GM18870 (cell line): Measurements from ENCODE around the gene FREY1.

Source experiments
- ATAC-seq: cut with Tn5 transposase; IDR thresholded peaks from one replicate; pipeline ENCODE4 v1.9.1; 2021; ENCODE audit warnings: moderate library complexity; ENCODE audit not compliant: unreplicated experiment

FREY1 gene

DNA sequence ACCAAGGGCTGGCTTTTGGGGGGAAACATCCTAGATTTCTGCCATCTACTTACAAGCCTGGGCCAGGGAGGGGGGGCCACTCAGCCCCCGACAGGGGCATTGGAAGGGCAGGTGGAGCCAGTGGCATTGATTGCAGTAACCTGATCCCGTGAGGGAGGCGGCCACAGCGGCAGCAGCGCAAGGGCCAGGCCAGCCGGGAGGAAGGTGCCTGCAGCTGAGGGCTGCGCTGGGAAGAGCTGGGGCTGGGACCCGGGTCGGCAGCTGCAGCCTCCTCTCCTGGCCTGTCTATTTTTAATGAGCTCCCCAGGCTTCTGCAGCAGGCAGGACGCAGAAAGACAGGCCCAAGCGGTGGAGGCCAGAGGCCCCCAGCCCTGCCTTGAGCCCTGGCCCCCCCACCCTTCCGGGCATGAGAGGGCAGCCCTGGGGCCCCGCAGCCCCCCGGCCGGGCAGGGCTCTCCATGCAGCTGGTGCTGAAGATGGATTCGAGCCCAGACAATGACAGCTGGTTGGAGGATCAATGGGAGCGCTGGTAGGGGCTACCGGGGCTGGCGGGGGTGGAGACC, 10.6 kb downstream of the FREY1 start:
- ATAC-seq, result no peak

DNA sequence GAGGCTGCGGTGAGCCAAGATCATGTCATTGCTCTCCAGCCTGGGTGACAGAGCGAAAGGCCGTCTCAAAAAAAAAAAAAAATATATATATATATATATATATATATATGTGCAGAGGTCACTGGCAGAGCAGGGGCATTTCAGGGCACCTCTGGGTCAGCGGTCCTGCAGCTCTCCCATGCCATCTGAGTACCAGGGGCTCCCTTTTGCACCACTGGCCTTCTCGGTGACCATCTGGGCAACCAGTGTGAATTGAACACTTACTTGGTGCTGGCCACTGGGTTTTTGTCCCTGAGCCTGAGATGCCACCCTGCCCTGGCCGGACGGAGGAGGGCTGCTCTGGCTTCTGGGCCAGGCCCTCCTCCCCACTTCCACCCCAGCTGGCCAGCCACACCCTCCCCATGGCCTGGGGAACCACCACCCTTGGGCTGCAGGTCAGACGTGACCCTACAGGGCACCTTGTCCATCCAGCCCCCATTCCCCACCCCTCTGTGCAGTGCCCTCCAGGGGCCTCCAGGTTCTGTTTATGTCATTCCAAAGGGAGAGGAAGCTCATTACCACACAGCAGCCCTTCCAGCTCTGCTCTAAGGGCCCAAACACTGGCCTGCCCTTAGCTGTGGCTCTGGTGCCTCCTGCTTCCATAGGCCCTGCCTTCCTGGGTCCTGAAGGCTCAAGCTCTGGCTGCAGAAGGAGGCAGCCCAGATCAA, 11.4 kb downstream of the FREY1 start:
- no peak for ATAC-seq

DNA sequence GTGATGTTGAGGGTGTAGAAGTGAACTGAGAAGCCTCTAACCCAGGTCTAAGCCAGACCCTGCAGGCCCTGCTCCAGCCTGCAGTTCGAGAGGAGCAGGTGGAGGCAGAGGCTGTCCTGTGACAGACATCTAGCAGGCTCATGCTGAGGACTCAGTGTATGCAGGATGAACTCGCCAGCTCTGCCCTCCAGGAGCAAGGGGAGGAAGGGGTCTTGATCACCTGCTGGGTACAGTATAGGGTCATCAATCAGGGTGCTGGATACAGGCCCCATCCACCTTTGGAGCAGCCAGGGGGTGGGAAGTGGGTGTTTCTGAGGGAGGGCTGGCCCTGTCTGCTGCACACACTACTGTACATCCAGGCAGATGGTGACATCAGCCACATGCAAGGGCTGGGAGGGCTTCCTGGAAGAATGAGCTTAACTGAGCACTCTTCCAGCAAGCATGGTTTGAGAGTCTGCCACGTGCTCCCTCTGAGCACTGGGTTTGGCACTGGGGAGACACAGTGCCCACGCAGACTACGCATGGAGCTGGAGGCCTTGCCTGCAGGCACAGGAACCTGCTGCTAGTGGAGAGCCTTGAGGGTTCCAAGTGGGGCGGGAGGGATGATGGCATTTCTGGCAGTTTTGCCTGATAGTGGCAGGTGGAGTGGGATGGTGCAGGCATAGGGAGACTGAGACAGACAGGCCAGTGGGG, 12.4 kb downstream of the FREY1 start:
- ATAC-seq, result no peak

DNA sequence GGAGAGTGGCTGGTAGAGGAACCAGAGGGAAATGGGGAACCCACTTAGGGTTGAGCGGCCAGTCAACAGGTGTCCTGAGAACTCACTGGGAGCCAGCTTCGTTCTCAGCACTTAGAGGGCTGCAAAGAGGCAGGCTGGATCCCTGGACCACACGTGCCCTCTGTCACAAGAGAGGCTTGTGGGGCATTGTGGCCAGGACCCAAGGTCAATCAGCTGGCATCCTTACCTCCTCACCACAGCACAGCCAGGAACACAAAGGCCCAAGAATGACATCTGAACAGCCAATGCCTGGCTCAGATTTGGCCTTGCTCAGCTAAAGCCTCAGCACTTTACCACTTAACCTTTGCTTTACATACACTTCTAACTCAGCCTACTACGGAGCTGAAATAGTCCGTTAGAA, 14.2 kb downstream of the FREY1 start:
- ATAC-seq, result no peak

DNA sequence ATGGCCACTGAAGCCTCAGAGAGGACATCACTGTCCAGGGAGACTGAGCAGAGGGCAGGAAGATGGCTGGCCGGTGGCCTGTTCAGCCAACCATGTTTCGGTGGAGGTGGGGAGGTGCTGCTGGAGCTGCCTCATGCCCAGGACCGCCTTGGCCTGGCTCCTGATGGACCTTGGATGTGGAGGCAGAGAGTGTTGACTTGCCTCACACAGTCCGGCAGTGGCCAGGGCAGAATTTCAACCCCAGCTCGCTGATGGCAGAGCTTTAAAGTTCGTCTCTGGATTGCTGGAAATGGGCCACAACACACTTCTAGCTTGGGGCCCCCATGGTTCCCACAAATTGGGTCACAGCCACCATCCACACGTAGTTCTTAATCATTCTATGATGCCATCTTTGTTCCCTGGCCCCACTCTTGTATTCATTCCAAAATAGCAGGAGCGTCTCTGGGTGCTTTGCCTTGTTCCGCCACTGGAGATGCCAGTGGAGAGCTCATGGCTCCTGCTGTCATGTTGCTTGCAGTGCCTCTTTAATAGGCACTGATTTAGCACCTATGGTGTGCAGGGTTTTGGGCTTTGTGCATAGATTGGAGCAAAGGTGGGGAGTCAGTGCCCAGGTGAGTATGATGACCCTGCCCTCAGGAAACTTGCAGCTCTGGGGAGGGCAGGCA, 16.1 kb downstream of the FREY1 start:
- no peak for ATAC-seq

DNA sequence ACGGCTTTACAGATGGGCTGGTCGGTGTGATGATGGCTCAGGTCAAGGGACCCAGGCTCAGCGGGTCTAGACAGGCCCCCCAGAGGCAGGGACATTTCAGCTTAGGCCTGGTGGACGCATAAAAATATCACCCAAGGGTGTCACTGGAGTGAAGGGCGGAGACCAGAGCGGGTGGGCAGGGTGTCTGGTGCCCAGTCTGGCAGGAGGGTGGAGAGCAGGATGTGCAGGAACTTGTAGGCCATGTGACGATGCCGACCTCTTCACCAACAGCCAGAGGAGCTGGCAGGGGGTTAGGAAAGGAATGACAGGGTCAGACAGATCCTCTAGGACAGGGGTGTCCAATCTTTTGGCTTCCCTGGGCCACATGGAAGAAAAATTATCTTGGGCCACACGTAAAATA, 17.1 kb downstream of the FREY1 start:
- ATAC-seq, result no peak

DNA sequence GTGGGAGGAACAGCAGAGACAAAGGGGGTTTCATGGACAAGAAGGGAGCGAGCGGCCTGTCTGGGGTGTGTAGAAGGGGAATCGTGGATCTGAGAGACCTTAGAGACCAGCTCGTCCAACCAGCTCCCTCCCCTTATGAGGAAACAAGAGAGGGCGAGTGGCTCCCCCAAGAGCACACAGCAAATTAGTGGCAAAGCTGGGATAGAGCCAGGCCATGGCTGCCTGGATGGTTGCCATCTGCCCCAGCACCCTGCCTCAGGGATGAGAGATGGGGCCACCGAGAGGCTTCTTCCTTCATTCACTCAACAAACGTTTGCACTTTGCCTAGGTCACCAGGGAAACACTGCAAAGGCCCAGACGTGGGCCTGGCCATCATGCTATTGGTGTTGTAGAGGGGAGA, 17.5 kb downstream of the FREY1 start:
- ATAC-seq, result no peak

DNA sequence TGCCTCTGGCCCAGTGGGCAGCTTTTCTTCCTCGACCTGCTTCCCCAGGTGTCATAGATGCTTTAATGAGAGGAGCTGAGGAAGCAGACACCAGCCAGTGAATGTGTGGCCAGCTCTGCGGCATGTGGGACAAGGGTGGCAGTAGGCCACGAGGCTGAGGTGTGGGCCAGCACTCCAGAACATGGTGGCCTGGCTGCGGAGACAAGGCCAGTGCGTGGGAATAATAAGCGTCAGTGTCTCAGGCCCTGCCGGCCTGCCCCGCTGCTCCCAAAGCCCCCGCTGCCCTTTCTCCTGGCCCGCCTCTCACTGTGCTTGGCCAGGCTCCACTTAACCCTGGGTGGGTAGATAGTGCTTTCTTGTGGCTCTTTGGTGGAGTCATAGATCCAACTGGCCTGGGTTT, 19.5 kb downstream of the FREY1 start:
- ATAC-seq, result no peak

- no peak for ATAC-seq
Observed at GRCh38 chr11:45886816-45887520, 20.1 kb downstream of the FREY1 start.

GRCh38 chr11:45885921-45886721, 20.9 kb downstream of the FREY1 start:
- ATAC-seq, result no peak

DNA sequence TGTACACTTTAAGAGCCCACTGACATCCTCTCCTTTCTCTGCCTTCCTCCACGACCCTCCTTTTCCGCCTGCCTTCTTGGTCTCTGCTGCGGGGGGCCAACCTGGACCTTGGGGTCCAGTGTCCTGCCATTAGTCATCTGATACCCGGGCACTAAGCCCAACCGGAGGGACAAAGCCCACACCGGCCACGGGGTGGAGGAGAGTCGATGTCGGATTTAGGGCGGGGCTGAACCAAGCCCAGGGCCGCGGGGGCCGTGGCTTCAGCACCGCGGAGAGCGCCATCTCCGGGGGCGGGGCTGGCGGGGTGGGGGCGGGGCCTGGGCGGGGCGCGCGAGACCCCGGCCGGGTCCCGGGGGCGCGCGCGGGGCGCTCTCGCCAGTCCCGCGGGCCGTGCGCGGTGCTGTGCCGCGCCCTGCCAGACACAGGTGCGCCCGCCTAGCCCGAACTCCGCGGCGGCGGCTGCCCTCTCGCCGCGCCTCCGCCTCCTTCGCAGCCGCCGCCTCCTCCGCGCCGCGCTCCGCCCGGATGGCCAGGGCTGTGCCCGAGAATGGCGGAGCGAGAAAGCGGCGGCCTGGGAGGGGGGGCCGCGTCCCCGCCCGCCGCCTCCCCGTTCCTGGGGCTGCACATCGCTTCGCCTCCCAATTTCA, 21.7 kb downstream of the FREY1 start, which contains the start of gene MAPK8IP1:
Gene MAPK8IP1 (plus strand): TSS at position 378 of the 647 bp plus-strand sequence. CDS start 170 bp downstream, at position 548.
- no peak for ATAC-seq

GRCh38 chr11:45884596-45885185, 22.4 kb downstream of the FREY1 start:
- no peak for ATAC-seq

DNA sequence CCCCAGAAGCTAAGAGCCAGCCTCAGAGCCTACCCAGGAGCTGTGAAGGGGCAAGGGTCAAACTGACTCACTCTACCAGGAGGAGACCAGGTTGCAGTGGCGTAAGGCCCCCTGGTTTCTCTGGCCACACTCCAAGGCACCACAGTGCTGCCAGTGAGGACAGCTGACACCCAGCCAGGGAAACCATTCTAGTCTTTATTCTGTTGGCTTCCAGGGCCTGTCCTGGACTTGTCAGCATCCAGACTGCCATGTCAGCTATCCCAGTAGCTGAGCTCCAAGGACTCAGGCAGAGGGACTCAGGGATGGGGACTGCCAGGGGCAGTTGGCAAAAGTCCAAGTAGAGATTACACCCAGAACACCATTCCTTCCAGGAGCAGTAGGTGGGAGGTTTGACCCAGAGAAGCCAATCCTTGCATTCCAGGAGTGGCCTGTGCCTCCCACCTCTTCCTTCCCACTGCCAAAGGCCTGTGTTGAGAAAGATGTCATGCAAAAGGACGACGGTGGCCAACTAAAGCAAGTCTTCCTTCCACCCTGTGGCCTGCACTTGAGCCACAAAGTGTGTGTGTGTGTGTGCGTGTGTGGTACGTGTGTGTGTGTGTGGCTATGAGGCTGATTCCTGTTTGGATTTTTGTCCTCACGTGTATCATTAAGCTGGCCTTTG, 25.2 kb downstream of the FREY1 start:
- ATAC-seq, result no peak

DNA sequence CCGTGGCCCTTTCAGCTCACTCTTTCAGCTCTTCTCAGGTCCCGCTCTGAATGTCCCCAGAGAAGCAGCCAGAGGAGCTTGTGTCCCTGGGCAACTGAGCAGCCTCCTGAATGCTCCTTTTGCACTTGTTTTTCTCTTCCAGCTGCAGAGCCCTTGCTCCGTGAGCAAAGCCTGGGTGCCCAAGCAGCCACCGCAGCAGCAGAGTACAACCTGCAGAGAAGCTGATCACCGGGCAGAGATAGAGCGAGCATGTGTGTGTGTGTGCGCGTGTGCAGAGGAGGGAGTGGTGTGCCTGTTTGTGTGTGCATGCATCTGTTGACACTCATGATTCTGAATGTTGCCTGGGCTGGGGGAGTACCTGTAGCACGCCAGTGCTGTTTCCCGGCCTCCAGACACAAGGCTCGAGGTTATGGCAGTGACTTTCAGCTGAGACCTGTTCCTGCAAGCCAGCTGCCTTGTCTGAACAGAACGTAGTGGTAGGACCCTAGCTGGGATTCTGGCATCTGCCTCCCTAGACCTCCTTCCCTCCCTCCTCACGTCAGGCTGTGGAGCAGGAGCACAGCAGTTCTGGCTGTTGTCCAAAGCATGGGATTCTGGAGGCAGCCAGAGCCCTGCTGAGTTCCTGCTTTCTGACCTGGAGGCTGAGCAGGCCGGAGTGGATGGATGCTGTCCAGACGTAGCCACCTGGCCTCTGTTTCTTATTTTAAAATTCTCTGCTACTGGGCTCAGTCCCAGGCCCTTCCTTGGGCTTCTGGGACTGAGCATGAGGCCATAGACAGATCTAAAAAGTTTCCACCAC, 26.1 kb downstream of the FREY1 start:
- ATAC-seq, result no peak

DNA sequence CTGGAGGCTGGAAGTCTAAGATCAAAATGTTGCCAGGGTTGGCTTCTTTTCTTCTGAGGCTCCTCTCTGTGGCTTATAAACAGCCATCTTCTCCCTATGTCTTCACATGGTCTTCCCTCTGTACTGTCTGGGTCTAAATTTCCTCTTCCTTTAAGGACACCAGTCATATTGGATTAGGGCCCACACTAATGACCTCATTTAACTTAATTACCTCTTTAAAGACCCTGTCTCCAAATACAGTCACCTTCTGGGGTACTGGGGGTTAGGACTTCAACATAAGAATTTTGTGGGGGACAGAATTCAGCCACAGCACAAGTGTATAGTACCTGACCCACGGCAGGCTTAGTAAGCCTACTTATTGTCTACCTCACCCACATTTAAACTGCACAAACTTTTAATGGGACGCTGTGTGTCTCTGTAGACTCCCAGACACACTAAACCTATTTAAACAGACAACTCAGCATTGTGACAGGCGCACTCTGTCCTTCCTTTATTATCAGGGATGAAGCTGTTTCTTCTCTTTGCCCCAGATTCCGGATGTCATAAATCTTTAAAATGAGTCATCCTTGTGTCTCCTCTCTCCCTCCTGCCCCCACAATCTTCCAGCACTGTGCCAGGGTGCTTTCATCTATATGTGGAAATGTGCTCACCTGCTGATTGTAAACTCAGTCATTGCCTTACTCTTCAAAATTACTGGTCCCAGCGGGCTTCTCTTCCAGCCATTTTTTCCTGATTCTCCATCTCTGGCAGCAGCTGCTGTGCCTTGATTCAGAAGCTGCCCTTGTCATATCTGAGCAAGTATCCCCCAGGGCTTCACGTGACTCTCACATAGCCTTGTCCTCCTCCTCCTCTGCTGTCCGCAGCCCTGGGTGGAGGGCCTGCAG, 27.0 kb downstream of the FREY1 start:
- ATAC-seq, result no peak

DNA sequence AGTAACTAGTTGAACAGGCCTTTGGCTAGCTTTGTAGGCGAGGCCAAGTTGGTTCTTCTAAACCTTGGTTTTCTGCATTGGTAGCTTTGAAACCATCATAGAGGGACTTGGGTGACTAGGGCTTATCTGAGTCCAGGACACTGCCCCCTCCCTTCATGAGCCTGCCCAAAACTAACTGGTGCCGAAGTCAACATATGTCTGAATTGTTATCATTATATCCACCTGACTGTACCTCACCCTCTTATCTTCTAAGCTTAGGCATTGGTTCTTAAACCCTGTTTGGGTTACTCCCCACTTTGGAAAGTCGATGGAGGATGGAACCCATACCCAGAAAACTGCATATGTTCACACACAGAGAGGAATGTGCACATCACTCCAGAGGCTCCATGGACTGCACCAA, 29.2 kb downstream of the FREY1 start:
- ATAC-seq, result no peak

- ATAC-seq, result no peak
Observed at GRCh38 chr11:45877221-45877620, 29.9 kb downstream of the FREY1 start.
